Prostate gland (tissue), 2 donors: ENCODE results near the gene SLC7A6OS.

ENCODE experiments used
- POLR2A ChIP-seq: fragments of 450-650 bp; IDR thresholded peaks from one replicate; pipeline ENCODE4 v1.6.1; 2016; ENCODE audit warnings: antibody characterized with exemption, mild to moderate bottlenecking
- POLR2AphosphoS5 ChIP-seq: sonication (generic); formaldehyde crosslinking; IDR thresholded peaks from one replicate; pipeline ENCODE4 v1.6.1; 2017; ENCODE audit warnings: antibody characterized with exemption
- TF ChIP-seq, protein P1 (sequence below), 4 experiments: fragments of 200-600 bp in 2 of 4; fragments of 450-650 bp in 2 of 4; sonication (generic) in 2 of 4; IDR thresholded peaks; 1 replicate in 3 of 4; 2 replicates in 1 of 4; pipeline ENCODE4 v1.5.1; 2016 to 2019; ENCODE audit warnings: antibody characterized with exemption in 4 of 4, mild to moderate bottlenecking in 2 of 4, moderate library complexity in 2 of 4

DNA sequence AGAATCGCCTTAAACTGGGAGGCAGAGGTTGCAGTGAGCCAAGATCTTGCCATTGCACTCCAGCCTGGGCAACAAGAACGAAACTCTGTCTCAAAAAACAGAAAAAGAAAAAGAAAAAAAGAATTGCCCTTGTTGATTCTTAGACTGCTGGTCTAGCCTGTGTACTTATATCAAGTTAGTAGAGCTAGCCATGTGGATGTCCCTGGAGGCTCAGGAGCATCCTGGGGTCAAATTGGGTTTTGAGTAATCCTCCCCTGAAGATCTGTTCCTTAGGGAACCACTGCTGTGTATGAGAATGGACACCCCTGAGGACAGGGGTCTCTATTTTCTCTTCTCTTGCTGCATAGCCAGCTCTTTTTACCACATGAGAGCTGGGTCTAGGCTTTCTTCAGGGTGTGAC, 21.5 kb downstream of the SLC7A6OS start:
- TF ChIP-seq, protein P1, sequence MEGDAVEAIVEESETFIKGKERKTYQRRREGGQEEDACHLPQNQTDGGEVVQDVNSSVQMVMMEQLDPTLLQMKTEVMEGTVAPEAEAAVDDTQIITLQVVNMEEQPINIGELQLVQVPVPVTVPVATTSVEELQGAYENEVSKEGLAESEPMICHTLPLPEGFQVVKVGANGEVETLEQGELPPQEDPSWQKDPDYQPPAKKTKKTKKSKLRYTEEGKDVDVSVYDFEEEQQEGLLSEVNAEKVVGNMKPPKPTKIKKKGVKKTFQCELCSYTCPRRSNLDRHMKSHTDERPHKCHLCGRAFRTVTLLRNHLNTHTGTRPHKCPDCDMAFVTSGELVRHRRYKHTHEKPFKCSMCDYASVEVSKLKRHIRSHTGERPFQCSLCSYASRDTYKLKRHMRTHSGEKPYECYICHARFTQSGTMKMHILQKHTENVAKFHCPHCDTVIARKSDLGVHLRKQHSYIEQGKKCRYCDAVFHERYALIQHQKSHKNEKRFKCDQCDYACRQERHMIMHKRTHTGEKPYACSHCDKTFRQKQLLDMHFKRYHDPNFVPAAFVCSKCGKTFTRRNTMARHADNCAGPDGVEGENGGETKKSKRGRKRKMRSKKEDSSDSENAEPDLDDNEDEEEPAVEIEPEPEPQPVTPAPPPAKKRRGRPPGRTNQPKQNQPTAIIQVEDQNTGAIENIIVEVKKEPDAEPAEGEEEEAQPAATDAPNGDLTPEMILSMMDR (IDR thresholded peaks at IDR 0.05) = no peak
- TF ChIP-seq POLR2AphosphoS5 (no peak), POLR2A (no peak)
